ENCODE results near the gene RGS8. TPM values are rescaled to one million over a fixed set of nuclear protein-coding genes. Genes with fewer than 3 reads are reported as not detected.

RGS8 gene
- total RNA-seq, 1 donor from 2014 or later, result not detected

DNA sequence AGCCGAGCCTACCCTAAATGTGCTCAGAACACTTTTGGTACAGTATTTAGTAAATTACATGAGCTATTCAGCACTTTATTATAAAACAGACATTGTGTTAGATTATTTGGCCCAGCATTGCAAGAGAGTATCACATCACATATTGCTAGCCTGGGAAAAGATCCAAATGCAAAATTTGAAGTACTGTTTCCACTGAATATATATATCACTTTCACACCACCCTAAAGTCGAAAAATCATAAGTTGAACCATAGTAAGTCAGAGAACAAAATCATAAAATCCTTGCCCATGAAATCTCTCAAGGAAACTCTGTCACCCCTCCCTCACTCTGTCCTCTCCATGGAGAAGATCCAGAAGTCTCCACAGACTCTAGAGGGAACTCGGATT lies 33.1 kb downstream of the RGS8 start:
- no peak for TF ChIP-seq CTCF (IDR thresholded peaks at IDR 0.05)
- TF ChIP-seq POLR2A (IDR thresholded peaks at IDR 0.05), result no peak
- no peak for TF ChIP-seq POLR2AphosphoS5 (IDR thresholded peaks at IDR 0.05; ENCODE audit: insufficient read depth in 1 of 2, low read depth in 1 of 2)
- H3K36me3 ChIP-seq, result no peaks in the 10 kb centered on the region
- intact Hi-C loops (cut with DNase I), result no loop called here
- DNase-seq (ENCODE audit: extremely low spot score in 2 of 2), result no peak
- H3K4me1 ChIP-seq, result no peaks in the 10 kb centered on the region
- no peaks in the 10 kb centered on the region for H3K9me3 ChIP-seq
- H3K4me3 ChIP-seq, result no peak overlapping the region
- no peak overlapping the region for H3K27ac ChIP-seq
- H3K27me3 ChIP-seq, result no peaks in the 10 kb centered on the region

DNA sequence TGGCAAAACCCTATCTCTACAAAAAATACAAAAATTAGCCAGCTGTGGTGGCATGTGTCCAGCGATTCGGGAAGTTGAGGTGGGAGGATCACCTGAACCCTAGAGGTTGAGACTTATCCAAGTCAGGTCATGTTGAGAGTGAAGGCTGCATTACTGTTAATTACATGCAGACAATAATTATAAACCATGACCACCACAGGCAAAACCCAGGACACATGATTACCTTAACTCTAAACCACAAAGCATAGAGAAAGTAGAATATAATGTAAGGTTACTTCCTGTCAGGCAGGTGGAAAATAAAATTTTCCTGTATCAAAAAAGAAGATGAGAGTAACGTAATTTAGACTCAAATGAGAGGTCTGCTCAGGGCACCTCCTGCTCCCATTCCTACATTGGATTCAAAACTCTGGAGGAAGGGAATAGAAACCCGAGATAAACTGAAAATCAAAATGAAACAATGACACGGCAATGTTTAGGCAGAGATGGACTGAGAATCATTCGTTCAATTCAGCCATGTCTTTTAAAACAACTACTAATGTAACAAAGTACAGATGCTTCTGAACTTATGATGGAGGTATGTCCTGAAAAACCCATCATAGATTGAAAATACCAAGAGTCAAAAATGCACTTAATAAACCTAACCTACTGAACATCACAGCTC lies 33.6 kb downstream of the RGS8 start:
- H3K9me3 ChIP-seq, result no peaks in the 10 kb centered on the region
- H3K27me3 ChIP-seq, result no peaks in the 10 kb centered on the region
- H3K4me3 ChIP-seq, result no peak overlapping the region
- no peak for DNase-seq (ENCODE audit: extremely low spot score in 2 of 2)
- no peak overlapping the region for H3K27ac ChIP-seq
- no peak for TF ChIP-seq POLR2A (IDR thresholded peaks at IDR 0.05)
- TF ChIP-seq CTCF (IDR thresholded peaks at IDR 0.05), result no peak
- TF ChIP-seq POLR2AphosphoS5 (IDR thresholded peaks at IDR 0.05; ENCODE audit: insufficient read depth in 1 of 2, low read depth in 1 of 2), result no peak
- intact Hi-C loops (cut with DNase I), result no loop called here
- H3K4me1 ChIP-seq, result no peaks in the 10 kb centered on the region
- no peaks in the 10 kb centered on the region for H3K36me3 ChIP-seq

DNA sequence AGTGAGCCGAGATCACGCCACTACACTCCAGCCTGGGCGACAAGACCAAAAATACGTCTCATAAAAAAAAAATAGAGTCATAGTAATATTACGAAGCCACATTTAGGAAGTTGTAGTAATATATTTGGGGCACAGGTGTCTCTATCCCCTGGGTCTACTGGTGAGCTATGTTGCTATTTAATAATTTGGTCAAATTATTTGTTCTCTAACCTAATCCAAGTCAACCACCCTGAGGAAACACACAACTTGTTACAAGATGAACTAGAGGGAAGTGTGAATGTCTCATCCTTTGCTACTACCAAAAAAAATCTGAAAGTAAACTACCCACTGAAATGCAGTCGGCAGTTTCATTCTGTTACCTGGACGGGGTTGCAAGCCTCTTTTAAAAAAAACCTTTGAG lies 35.3 kb downstream of the RGS8 start:
- Histone ChIP-seq H3K4me1 (no peaks in the 10 kb centered on the region), H3K27ac (no peak overlapping the region), H3K9me3 (no peaks in the 10 kb centered on the region), H3K27me3 (no peaks in the 10 kb centered on the region), H3K4me3 (no peak overlapping the region), H3K36me3 (no peaks in the 10 kb centered on the region)
- intact Hi-C loops (cut with DNase I), result no loop called here
- no peak for TF ChIP-seq POLR2AphosphoS5 (IDR thresholded peaks at IDR 0.05; ENCODE audit: insufficient read depth in 1 of 2, low read depth in 1 of 2)
- no peak for TF ChIP-seq CTCF (IDR thresholded peaks at IDR 0.05)
- no peak for TF ChIP-seq POLR2A (IDR thresholded peaks at IDR 0.05)
- no peak for DNase-seq (ENCODE audit: extremely low spot score in 2 of 2)

DNA sequence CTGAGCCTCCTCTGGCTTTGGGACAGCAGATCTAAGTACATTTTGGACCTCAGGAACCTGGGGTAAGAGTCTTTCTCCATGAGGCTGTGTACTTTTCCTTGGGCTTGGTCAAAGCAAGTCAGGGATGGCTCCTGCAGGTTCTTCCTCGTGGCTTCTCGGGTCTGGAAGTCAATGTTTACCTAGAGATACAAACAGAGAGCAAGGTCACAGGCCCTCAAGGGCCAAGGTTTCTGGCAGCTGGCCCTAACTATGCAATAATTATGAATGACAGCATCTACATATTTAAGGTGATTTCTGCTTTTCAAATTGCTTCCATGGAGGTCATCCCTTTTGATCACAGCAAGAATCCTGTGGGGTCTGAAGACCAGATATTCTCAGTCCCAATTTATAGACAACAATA lies 37.6 kb downstream of the RGS8 start:
- Histone ChIP-seq H3K27ac (no peak overlapping the region), H3K9me3 (no peaks in the 10 kb centered on the region), H3K4me1 (no peaks in the 10 kb centered on the region), H3K27me3 (no peaks in the 10 kb centered on the region), H3K36me3 (no peaks in the 10 kb centered on the region), H3K4me3 (no peak overlapping the region)
- DNase-seq (ENCODE audit: extremely low spot score in 2 of 2), result no peak
- intact Hi-C loops (cut with DNase I), result no loop called here
- TF ChIP-seq POLR2AphosphoS5 (IDR thresholded peaks at IDR 0.05; ENCODE audit: insufficient read depth in 1 of 2, low read depth in 1 of 2) (no peak), POLR2A (IDR thresholded peaks at IDR 0.05) (no peak), CTCF (IDR thresholded peaks at IDR 0.05) (no peak)

DNA sequence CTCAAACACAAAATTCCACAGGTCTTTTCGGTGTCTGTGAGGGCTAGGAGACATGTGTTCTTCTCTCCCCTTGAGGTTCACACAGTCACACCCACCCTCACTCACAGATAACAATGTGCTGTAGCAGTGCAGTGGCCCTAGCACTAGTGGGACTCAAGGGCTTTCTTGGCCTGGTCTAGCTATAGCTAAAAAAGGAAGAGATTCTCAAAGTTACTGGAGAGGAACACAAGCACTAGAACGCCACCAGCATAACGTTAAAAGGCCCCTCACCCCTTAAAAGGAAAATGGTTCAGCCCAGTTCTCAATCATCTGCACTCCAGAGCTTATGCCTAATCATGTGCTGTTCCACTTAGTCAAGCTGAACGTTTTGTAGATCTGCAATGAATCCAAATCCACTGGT lies 39.5 kb downstream of the RGS8 start:
- H3K4me1 ChIP-seq, result no peaks in the 10 kb centered on the region
- intact Hi-C loops (cut with DNase I), result loop anchor here (1.0 kb wide), 1 partner anchor 23 kb away; no protein-coding TSS in a partner anchor
- H3K9me3 ChIP-seq, result no peaks in the 10 kb centered on the region
- no peaks in the 10 kb centered on the region for H3K27me3 ChIP-seq
- H3K36me3 ChIP-seq, result no peaks in the 10 kb centered on the region
- H3K4me3 ChIP-seq, result no peak overlapping the region
- H3K27ac ChIP-seq, result no peak overlapping the region
- no peak for TF ChIP-seq POLR2A (IDR thresholded peaks at IDR 0.05)
- no peak for DNase-seq (ENCODE audit: extremely low spot score in 2 of 2)
